ENCODE data around the gene RADX.

- no peak for TF ChIP-seq SMC3 (IDR thresholded peaks at IDR 0.05; ENCODE audit: low read depth, low read length)
- TF ChIP-seq USF2 (IDR thresholded peaks at IDR 0.05; ENCODE audit: borderline replicate concordance, low read depth, low read length) = no peak
- no peak for TF ChIP-seq CTCF (IDR thresholded peaks at IDR 0.05)
- TF ChIP-seq POLR2AphosphoS5 (IDR thresholded peaks at IDR 0.05; ENCODE audit: low read depth, low read length) = no peak
- no peak for TF ChIP-seq USF1 (IDR thresholded peaks at IDR 0.05; ENCODE audit: borderline replicate concordance, low read depth)
- no peak for TF ChIP-seq TAF1 (IDR thresholded peaks at IDR 0.05; ENCODE audit: borderline replicate concordance, low read depth, low read length)
- TF ChIP-seq GABPA (IDR thresholded peaks at IDR 0.05; ENCODE audit: low read depth) = no peak
- no peak for TF ChIP-seq JUND (IDR thresholded peaks at IDR 0.05)
- TF ChIP-seq MEF2A (IDR thresholded peaks at IDR 0.05; ENCODE audit: borderline replicate concordance, low read depth) = no peak
- TF ChIP-seq SIN3A (IDR thresholded peaks at IDR 0.05; ENCODE audit: borderline replicate concordance, low read depth, low read length) = no peak
These were observed 99.0 kb downstream of the RADX start for GRCh38 chrX:106710771-106711170.

All from SK-N-SH (cell line).